Keratinocyte (primary cell): Measurements from ENCODE around the gene SURF6. TPM values are rescaled to one million over a fixed set of nuclear protein-coding genes. Genes with fewer than 3 reads are reported as not detected.

Source experiments
- DNase-seq: peaks from one replicate; pipeline ENCODE4 v3.0.0-alpha.2; 2011; ENCODE audit warnings: low read depth, missing footprints, low spot score
- FAIRE-seq: peaks from 2 replicates; lab custom pipeline; 2011; peaks lifted over from hg19 to GRCh38; lab: Jason Lieb, UNC
- H2AFZ ChIP-seq: 2 replicates; pipeline ENCODE4 v1.6.0; 2012; ENCODE audit warnings: low read length, control low read depth, inconsistent platforms; ENCODE audit not compliant: control insufficient read depth
- H3K27ac ChIP-seq: 2 replicates; pipeline ENCODE4 v1.5.1; 2011; ENCODE audit warnings: low read length; ENCODE audit not compliant: control insufficient read depth, insufficient read depth
- H3K27me3 ChIP-seq: 3 replicates; pipeline ENCODE4 v1.6.0; 2011; ENCODE audit warnings: low read length; ENCODE audit not compliant: control insufficient read depth, insufficient read depth; ENCODE audit errors: extremely low read depth
- H3K36me3 ChIP-seq, 2 experiments: 2 replicates in 1 of 2; 3 replicates in 1 of 2; pipeline ENCODE4 v1.5.1; 2011; ENCODE audit warnings: low read length in 2 of 2, mild to moderate bottlenecking in 1 of 2; ENCODE audit not compliant: control insufficient read depth in 2 of 2, insufficient read depth in 2 of 2; ENCODE audit errors: extremely low read depth in 1 of 2
- H3K4me1 ChIP-seq: 3 replicates; pipeline ENCODE4 v1.5.1; 2011; ENCODE audit warnings: low read length; ENCODE audit not compliant: control insufficient read depth, insufficient read depth; ENCODE audit errors: extremely low read depth
- H3K4me2 ChIP-seq: 3 replicates; pipeline ENCODE4 v1.6.0; 2011; ENCODE audit warnings: low read depth, low read length; ENCODE audit not compliant: control insufficient read depth, insufficient read depth; ENCODE audit errors: extremely low read depth
- H3K4me3 ChIP-seq, 3 experiments: fragments of 200-600 bp in 1 of 3; sonication (generic) in 1 of 3; 2 replicates in 2 of 3; 3 replicates in 1 of 3; pipeline ENCODE4 v1.5.1; 2011 to 2016; ENCODE audit warnings: low read length in 3 of 3, mild to moderate bottlenecking in 3 of 3, control low read depth in 2 of 3, inconsistent platforms in 1 of 3, low read depth in 1 of 3, mixed read lengths in 1 of 3, mixed run types in 1 of 3, moderate library complexity in 1 of 3; ENCODE audit not compliant: control insufficient read depth in 2 of 3, insufficient read depth in 2 of 3; ENCODE audit errors: extremely low read depth in 1 of 3
- H3K79me2 ChIP-seq: 2 replicates; pipeline ENCODE4 v1.6.0; 2012; ENCODE audit warnings: low read length; ENCODE audit not compliant: control insufficient read depth, insufficient read depth
- H3K9ac ChIP-seq: 3 replicates; pipeline ENCODE4 v1.6.0; 2011; ENCODE audit warnings: low read length; ENCODE audit not compliant: control insufficient read depth, insufficient read depth; ENCODE audit errors: extremely low read depth
- H3K9me1 ChIP-seq: 3 replicates; pipeline ENCODE4 v1.6.0; 2011; ENCODE audit warnings: low read length; ENCODE audit not compliant: control insufficient read depth, insufficient read depth; ENCODE audit errors: extremely low read depth
- H3K9me3 ChIP-seq: 2 replicates; pipeline ENCODE4 v1.5.1; 2012; ENCODE audit warnings: low read depth, low read length; ENCODE audit not compliant: control insufficient read depth
- H4K20me1 ChIP-seq: 3 replicates; pipeline ENCODE4 v1.6.0; 2011; ENCODE audit warnings: low read length; ENCODE audit not compliant: control insufficient read depth, insufficient read depth; ENCODE audit errors: extremely low read depth
- EZH2 ChIP-seq: IDR thresholded peaks from one replicate; pipeline ENCODE4 v1.6.1; 2012; ENCODE audit warnings: inconsistent platforms, mild to moderate bottlenecking, low read length, moderate library complexity
- dilution Hi-C: fragments of 300-500 bp; cut with MboI; formaldehyde crosslinking; loops from one replicate; pipeline ENCODE4 v1.7.0; 2020; ENCODE audit warnings: low sequenced_read_pairs; ENCODE audit not compliant: extremely low pct_ligation_motif_present
- polyA plus RNA-seq, 5 experiments: library from polyadenylated mRNA; depleted of rRNA in 3 of 5; stranded (reverse) in 3 of 5; stranded (forward) in 1 of 5; unstranded in 1 of 5; fragments of >200 nt; gene quantifications; 1 replicate in 1 of 5; 2 replicates in 3 of 5; 3 replicates in 1 of 5; pipeline versions ENCODE4 v1.2.1 to v1.2.3, GENCODE V29; 2011 to 2012; ENCODE audit warnings: missing spikeins in 2 of 5, low read depth in 1 of 5, low replicate concordance in 1 of 5
- TF ChIP-seq, protein P1 (sequence below), 3 experiments: IDR thresholded peaks in 1 of 3; conservative IDR thresholded peaks in 1 of 3; optimal IDR thresholded peaks in 1 of 3; 2 replicates in 2 of 3; 3 replicates in 1 of 3; pipeline versions ENCODE3 to v1.5.1; 2011; ENCODE audit warnings: low read length in 3 of 3, mild to moderate bottlenecking in 3 of 3, moderate library complexity in 2 of 3, control low read depth in 1 of 3, inconsistent platforms in 1 of 3; ENCODE audit not compliant: insufficient read depth in 2 of 3; ENCODE audit errors: extremely low read depth in 1 of 3

The SURF6 gene
- polyA plus RNA-seq, 1 donor (not counting 4 experiments of a cell fraction or from before 2014, with no cell fraction given) = 13.0 TPM

DNA sequence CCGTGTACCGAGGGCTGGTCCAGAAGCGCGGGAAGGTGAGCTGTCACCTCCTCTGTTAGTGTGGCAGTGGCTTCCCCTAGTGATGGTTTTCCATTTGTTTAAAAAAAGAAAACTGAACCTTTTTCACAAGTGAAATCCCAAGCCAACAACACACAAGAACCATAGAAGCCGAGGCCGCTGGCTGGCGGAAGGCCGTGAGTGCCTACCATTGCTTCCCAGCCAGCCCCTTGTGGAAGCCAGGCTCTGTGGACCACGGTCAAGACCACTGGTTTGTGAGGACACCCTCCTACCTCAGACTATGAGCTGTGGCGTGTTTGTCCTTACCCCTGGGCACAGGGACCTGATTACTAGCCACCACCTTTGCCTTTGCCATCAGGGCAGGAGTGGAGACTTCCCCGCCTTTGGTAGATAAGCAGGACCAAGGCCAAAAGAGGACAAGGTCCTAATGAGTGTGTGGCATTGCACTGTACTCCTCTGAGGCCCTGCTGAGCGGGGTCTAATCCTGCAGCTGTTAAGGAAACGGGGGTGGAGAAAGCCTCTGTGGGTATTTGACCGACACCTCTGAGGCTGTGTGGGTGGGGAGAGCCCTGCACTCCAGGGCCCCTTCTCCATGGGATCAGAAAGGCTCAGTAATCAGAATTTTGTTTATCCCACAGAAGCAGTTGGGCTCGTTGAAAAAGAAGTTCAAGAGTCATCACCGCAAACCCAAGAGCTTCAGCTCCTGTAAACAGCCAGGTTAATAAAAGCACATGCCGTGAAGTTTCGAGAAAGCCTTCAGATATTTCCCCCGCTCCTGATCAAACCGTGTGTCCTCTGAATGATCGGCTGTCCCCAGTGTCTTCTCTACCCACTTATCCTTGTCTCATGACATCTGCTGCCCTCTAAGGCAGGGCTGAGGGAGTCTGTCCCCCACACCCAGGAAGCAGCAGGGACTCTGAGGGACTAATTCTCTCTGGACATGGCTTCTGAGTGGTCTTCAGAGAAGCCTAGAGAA lies 24.7 kb upstream of the SURF6 start:
- Histone ChIP-seq H3K27ac (no peak overlapping the region), H3K27me3 (no peaks in the 10 kb centered on the region), H3K36me3 (peaks cover 31 to 41% of the 10 kb centered on the region in 2 experiments), H3K4me1 (peaks cover 50% of the 10 kb centered on the region), H2AFZ (no peak overlapping the region), H3K9ac (no peak overlapping the region), H3K9me1 (no peaks in the 10 kb centered on the region), H4K20me1 (peaks cover 4% of the 10 kb centered on the region), H3K79me2 (peaks cover 29% of the 10 kb centered on the region), H3K4me3 (no peak overlapping the region), H3K9me3 (no peaks in the 10 kb centered on the region), H3K4me2 (no peak overlapping the region)
- no peak for FAIRE-seq
- no peak for DNase-seq
- dilution Hi-C loops = no loop called here
- TF ChIP-seq EZH2 = no peak
- TF ChIP-seq, protein P1, sequence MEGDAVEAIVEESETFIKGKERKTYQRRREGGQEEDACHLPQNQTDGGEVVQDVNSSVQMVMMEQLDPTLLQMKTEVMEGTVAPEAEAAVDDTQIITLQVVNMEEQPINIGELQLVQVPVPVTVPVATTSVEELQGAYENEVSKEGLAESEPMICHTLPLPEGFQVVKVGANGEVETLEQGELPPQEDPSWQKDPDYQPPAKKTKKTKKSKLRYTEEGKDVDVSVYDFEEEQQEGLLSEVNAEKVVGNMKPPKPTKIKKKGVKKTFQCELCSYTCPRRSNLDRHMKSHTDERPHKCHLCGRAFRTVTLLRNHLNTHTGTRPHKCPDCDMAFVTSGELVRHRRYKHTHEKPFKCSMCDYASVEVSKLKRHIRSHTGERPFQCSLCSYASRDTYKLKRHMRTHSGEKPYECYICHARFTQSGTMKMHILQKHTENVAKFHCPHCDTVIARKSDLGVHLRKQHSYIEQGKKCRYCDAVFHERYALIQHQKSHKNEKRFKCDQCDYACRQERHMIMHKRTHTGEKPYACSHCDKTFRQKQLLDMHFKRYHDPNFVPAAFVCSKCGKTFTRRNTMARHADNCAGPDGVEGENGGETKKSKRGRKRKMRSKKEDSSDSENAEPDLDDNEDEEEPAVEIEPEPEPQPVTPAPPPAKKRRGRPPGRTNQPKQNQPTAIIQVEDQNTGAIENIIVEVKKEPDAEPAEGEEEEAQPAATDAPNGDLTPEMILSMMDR (optimal IDR thresholded peaks at IDR 0.05 in 1 of 3, IDR thresholded peaks at IDR 0.05 in 1 of 3, conservative IDR thresholded peaks at IDR 0.05 in 1 of 3; ENCODE audit: extremely low read depth in 1 of 3, insufficient read depth in 2 of 3, low read length in 3 of 3) = no peak

DNA sequence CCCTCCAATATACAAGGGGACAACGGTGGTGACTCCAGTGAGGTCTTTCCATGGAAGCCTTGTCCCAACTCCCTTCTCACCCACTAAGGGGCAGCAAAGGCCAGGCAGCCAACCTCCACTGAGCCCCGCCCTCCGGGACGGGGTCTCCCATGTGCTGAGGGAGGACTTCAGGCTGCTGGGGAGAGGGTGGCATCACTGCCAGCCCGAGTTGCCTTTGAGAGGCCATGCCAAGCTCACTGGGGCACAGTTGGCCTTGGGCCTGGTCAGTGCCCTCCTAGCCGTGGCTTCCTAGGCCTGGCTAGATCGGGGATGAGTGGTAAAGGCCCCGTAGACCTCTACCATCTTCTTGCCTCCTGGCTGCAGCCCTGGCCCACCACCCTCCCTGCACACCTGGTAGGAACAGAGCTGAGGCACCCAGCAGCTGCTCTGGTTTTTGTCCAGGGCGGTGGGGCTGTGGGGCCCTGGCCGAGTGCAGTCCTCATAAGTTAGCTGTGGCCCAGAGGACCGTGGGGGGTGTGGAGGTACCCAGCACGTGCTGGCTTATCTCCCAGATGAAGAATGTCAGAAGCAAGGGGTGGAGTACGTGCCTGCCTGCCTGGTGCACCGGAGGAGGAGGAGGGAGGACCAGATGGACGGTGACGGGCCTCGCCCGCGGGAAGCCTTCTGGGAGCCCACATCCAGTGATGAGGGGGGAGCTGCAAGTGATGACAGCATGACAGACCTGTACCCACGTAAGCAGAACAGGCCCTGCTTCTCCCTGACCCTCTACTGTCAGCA lies 23.6 kb upstream of the SURF6 start:
- no peak for DNase-seq
- no peak for FAIRE-seq
- Histone ChIP-seq H3K4me3 (no peak overlapping the region), H3K27me3 (no peaks in the 10 kb centered on the region), H3K36me3 (peaks cover 31 to 33% of the 10 kb centered on the region in 2 experiments), H3K27ac (no peak overlapping the region), H3K9me3 (no peaks in the 10 kb centered on the region), H3K9me1 (no peaks in the 10 kb centered on the region), H3K79me2 (peaks cover 34% of the 10 kb centered on the region), H3K4me1 (peaks cover 47% of the 10 kb centered on the region), H3K9ac (no peak overlapping the region), H4K20me1 (no peaks in the 10 kb centered on the region), H2AFZ (no peak overlapping the region), H3K4me2 (no peak overlapping the region)
- dilution Hi-C loops = no loop called here
- no peak for TF ChIP-seq EZH2
- TF ChIP-seq, protein P1 (optimal IDR thresholded peaks at IDR 0.05 in 1 of 3, IDR thresholded peaks at IDR 0.05 in 1 of 3, conservative IDR thresholded peaks at IDR 0.05 in 1 of 3; ENCODE audit: extremely low read depth in 1 of 3, insufficient read depth in 2 of 3, low read length in 3 of 3) = peak in 2 of 3 experiments; percentile 44 to 51
